HepG2 (cell line): ENCODE measurements around the gene GAREM1. TPM values are rescaled to one million over a fixed set of nuclear protein-coding genes. Genes with fewer than 3 reads are reported as not detected.

Experiments
- ATAC-seq: fragments of 200-7000 bp; cut with Tn5 transposase; 3 replicates; pipeline ENCODE4 v1.9.1; 2020; ENCODE audit warnings: mild to moderate bottlenecking, moderate library complexity
- BruUV-seq: library from RNA; stranded (reverse); fragments of 400-500 nt; replicated peaks from 2 replicates; lab custom pipeline; 2021; lab: Mats Ljungman, UMichigan
- CTCF ChIA-PET: fragments of 300-600 bp; formaldehyde crosslinking; extraction: SDS; loops from one replicate; lab custom pipeline; 2021; ENCODE audit warnings: low total read pairs, inconsistent platforms, low intra/inter-chr PET ratio; lab: Yijun Ruan, JAX
- POLR2A ChIA-PET: fragments of 350-600 bp; sonication (Branson Sonifier 250); formaldehyde crosslinking; loops from one replicate; lab custom pipeline; 2020; ENCODE audit warnings: antibody characterized with exemption, inconsistent platforms; lab: Yijun Ruan, JAX
- DNase-seq: peaks from one replicate; pipeline ENCODE4 v3.0.0-alpha.2; 2015; ENCODE audit warnings: low spot score
- FAIRE-seq: peaks from 3 replicates; lab custom pipeline; 2011; peaks lifted over from hg19 to GRCh38; lab: Jason Lieb, UNC
- H2AFZ ChIP-seq: one replicate; pipeline ENCODE4 v1.6.1; 2011; ENCODE audit warnings: low read length, inconsistent platforms
- H3K27ac ChIP-seq: fragments of 300-600 bp; 3 replicates; pipeline ENCODE4 v1.8.0; 2011; ENCODE audit warnings: mixed run types, mild to moderate bottlenecking, mixed read lengths, low read length, inconsistent platforms; ENCODE audit not compliant: insufficient read depth; ENCODE audit errors: extremely low read length
- H3K27me3 ChIP-seq, 2 experiments: fragments of 200-600 bp in 1 of 2; 2 replicates in 1 of 2; 3 replicates in 1 of 2; pipeline versions ENCODE4 v1.6.0 to v1.8.0; 2011; ENCODE audit warnings: low read length in 2 of 2, mild to moderate bottlenecking in 2 of 2, moderate library complexity in 2 of 2, inconsistent platforms in 1 of 2; ENCODE audit not compliant: insufficient read depth in 2 of 2, control insufficient read depth in 1 of 2
- H3K36me3 ChIP-seq, 2 experiments: fragments of 200-600 bp in 1 of 2; replicated peaks in 1 of 2; 2 replicates in 1 of 2; 3 replicates in 1 of 2; pipeline versions ENCODE4 v1.5.1 to v1.8.0; 2011; ENCODE audit warnings: low read length in 2 of 2, inconsistent platforms in 1 of 2; ENCODE audit not compliant: insufficient read depth in 2 of 2, control insufficient read depth in 1 of 2
- H3K4me1 ChIP-seq: 2 replicates; pipeline ENCODE4 v1.5.1; 2012; ENCODE audit warnings: low read length, inconsistent platforms; ENCODE audit not compliant: insufficient read depth
- H3K4me2 ChIP-seq: 2 replicates; pipeline ENCODE4 v1.6.0; 2011; ENCODE audit warnings: low read depth, low read length, inconsistent platforms
- H3K4me3 ChIP-seq, 3 experiments: fragments of 200-600 bp in 1 of 3; sonication (generic), shearing (Covaris generic) in 1 of 3; replicated peaks in 1 of 3; 2 replicates each; pipeline ENCODE4 v1.5.1; 2011 to 2016; ENCODE audit warnings: low read length in 3 of 3, inconsistent platforms in 2 of 3, low read depth in 2 of 3, mild to moderate bottlenecking in 2 of 3, control low read depth in 1 of 3, mixed read lengths in 1 of 3; ENCODE audit not compliant: insufficient read depth in 1 of 3
- H3K79me2 ChIP-seq: one replicate; pipeline ENCODE4 v1.6.1; 2011; ENCODE audit warnings: low read length, inconsistent platforms; ENCODE audit not compliant: insufficient read depth
- H3K9ac ChIP-seq: 2 replicates; pipeline ENCODE4 v1.6.0; 2011; ENCODE audit warnings: mild to moderate bottlenecking, low read depth, low read length, inconsistent platforms; ENCODE audit not compliant: insufficient read depth
- H3K9me3 ChIP-seq: 2 replicates; pipeline ENCODE4 v1.5.1; 2012; ENCODE audit warnings: mild to moderate bottlenecking, low read length
- H4K20me1 ChIP-seq: 2 replicates; pipeline ENCODE4 v1.6.0; 2011; ENCODE audit warnings: inconsistent platforms, mild to moderate bottlenecking, low read length, moderate library complexity; ENCODE audit not compliant: insufficient read depth
- ATF7-NPFF ChIP-seq: sonication (generic); formaldehyde crosslinking; IDR thresholded peaks from 2 replicates; pipeline ENCODE4 v1.8.1; 2023; ENCODE audit warnings: mild to moderate bottlenecking, low read depth, missing genetic modification reagents, moderate library complexity
- HCFC1 ChIP-seq: fragments of 150-350 bp; IDR thresholded peaks from 2 replicates; pipeline ENCODE4 v1.6.1; 2014; ENCODE audit warnings: low read depth, low read length
- KDM2A ChIP-seq: sonication (generic); formaldehyde crosslinking; IDR thresholded peaks from 2 replicates; pipeline ENCODE4 v1.4.0; 2020; ENCODE audit warnings: low read depth, missing genetic modification reagents, borderline replicate concordance
- MAFK ChIP-seq, 2 experiments: IDR thresholded peaks in 1 of 2; conservative IDR thresholded peaks in 1 of 2; 2 replicates each; pipeline ENCODE4 v1.6.1; 2011; ENCODE audit warnings: improper control_type of control experiment in 2 of 2, low read length in 2 of 2
- MIER2 ChIP-seq: IDR thresholded peaks from 2 replicates; pipeline ENCODE4 v1.6.1; 2016; ENCODE audit warnings: missing biosample characterization, missing genetic modification reagents
- NR2C2 ChIP-seq: sonication (generic); formaldehyde crosslinking; IDR thresholded peaks from 2 replicates; pipeline ENCODE4 v1.4.0; 2020; ENCODE audit warnings: missing genetic modification reagents, mild to moderate bottlenecking, moderate library complexity, borderline replicate concordance
- PAXIP1 ChIP-seq: sonication (generic); formaldehyde crosslinking; conservative IDR thresholded peaks from 2 replicates; pipeline ENCODE4 v1.4.0; 2020; ENCODE audit warnings: mild to moderate bottlenecking, missing genetic modification reagents, moderate library complexity
- PLSCR1 ChIP-seq: sonication (generic); formaldehyde crosslinking; IDR thresholded peaks from 2 replicates; pipeline ENCODE4 v1.5.0; 2020; ENCODE audit warnings: missing genetic modification reagents, mild to moderate bottlenecking, borderline replicate concordance
- YEATS2 ChIP-seq: sonication (generic); formaldehyde crosslinking; IDR thresholded peaks from 2 replicates; pipeline ENCODE4 v1.4.0; 2020; ENCODE audit warnings: missing genetic modification reagents, borderline replicate concordance
- WGBS: methylation state at CpG from one replicate; pipeline ENCODE4 v1.1.6; 2017; ENCODE audit warnings: low lambda C conversion rate; 5-methylcytosine and 5-hydroxymethylcytosine counted together
- in situ Hi-C: cut with HindIII; loops from 2 replicates; pipeline ENCODE4 v1.10.0; 2017; ENCODE audit warnings: low pct_unique_long_range_greater_than_20kb; ENCODE audit not compliant: extremely low pct_ligation_motif_present
- intact Hi-C: fragments of 100-400 bp; cut with micrococcal nuclease; formaldehyde crosslinking; loops from one replicate; pipeline ENCODE4 v1.10.0; 2022; ENCODE audit not compliant: unreplicated experiment
- polyA plus RNA-seq, 8 experiments: library from polyadenylated mRNA; depleted of rRNA in 3 of 8; stranded (reverse) in 7 of 8; unstranded in 1 of 8; fragments of >200 nt; fragmentation: Illumina TruSeq in 4 of 8; extraction: Trizol in 4 of 8; gene quantifications; 2 replicates each; pipeline versions ENCODE4 v1.2.1 to v1.2.3, GENCODE V29; 2011 to 2016; ENCODE audit warnings: low read depth in 4 of 8, missing spikeins in 1 of 8, mixed read lengths in 1 of 8; ENCODE audit not compliant: insufficient read depth in 1 of 8
- total RNA-seq, 5 experiments: library from RNA; depleted of rRNA; stranded (reverse); fragments of >200 nt; fragmentation: Illumina TruSeq; extraction: Trizol; gene quantifications; 2 replicates each; pipeline ENCODE4 v1.2.3, GENCODE V29; 2016; ENCODE audit warnings: low read depth in 1 of 5

Gene GAREM1
- total and polyA plus RNA-seq, 2 of the 13 experiments (the other 11 are each of a cell fraction or from before 2014, with no cell fraction given): 2.5 to 2.9 TPM

- TF ChIP-seq PAXIP1: 0 out of 2 replicates have a peak, but pooled peaks have one; percentile 17
- no peak for TF ChIP-seq PLSCR1 (CRISPR knock-in tag)
- no peak for TF ChIP-seq HCFC1
- no peak for TF ChIP-seq ATF7-NPFF (CRISPR knock-in tag)
- no peak for TF ChIP-seq KDM2A
- TF ChIP-seq NR2C2: peak; percentile 26; the same call in 1 of the 2 replicates
Observed at GRCh38 chr18:32435631-32436500, 34.8 kb downstream of the GAREM1 start (continued).

- H3K9ac ChIP-seq: no peak overlapping the region
- no peaks in the 10 kb centered on the region for H3K36me3 ChIP-seq
- no peak overlapping the region for H3K4me3 ChIP-seq
- intact Hi-C loops: no loop called here
- ATAC-seq: no peak
- in situ Hi-C loops: no loop called here
- ChIA-PET POLR2A (no interaction called here), CTCF (no interaction called here)
- no peaks in the 10 kb centered on the region for H3K9me3 ChIP-seq
- H3K27me3 ChIP-seq: no peaks in the 10 kb centered on the region
- no peaks in the 10 kb centered on the region for H3K79me2 ChIP-seq
- no peak overlapping the region for H3K27ac ChIP-seq
- H2AFZ ChIP-seq: no peak overlapping the region
- FAIRE-seq: no peak
- no TSS peak for BruUV-seq
- H4K20me1 ChIP-seq: no peaks in the 10 kb centered on the region
- WGBS: 100% methylated on average over 2 of the region's 2 CpGs
- TF ChIP-seq YEATS2: no peak
- no peak for TF ChIP-seq MIER2 (CRISPR knock-in tag)
- TF ChIP-seq MAFK (conservative IDR thresholded peaks at IDR 0.05 in 1 of 2, IDR thresholded peaks at IDR 0.05 in 1 of 2; ENCODE audit: low read length in 2 of 2): 0 out of 4 replicates have a peak, but pooled peaks of 1 of the 2 experiments have one; percentile 11
- H3K4me1 ChIP-seq: peaks cover 25% of the 10 kb centered on the region
- H3K4me2 ChIP-seq: no peak overlapping the region
- DNase-seq: no peak
Observed at GRCh38 chr18:32431753-32432152, 38.9 kb downstream of the GAREM1 start.
